HL-60 (cell line): ENCODE results near the gene ITGB5.

ENCODE experiments used
- CTCF ChIP-seq: IDR thresholded peaks from one replicate; pipeline ENCODE4 v1.5.1; 2011; ENCODE audit warnings: low read length, control low read depth, inconsistent platforms; ENCODE audit not compliant: insufficient read depth
- POLR2AphosphoS5 ChIP-seq: IDR thresholded peaks from 2 replicates; pipeline ENCODE4 v1.6.1; 2012; ENCODE audit warnings: low read depth
- REST ChIP-seq: IDR thresholded peaks from 2 replicates; pipeline ENCODE4 v1.6.1; 2012; ENCODE audit warnings: low read depth; ENCODE audit not compliant: insufficient replicate concordance

- no peak for TF ChIP-seq POLR2AphosphoS5
- no peak for TF ChIP-seq CTCF
- TF ChIP-seq REST: no peak
Observed at GRCh38 chr3:124831628-124832199, 55.5 kb downstream of the ITGB5 start.
